H9 (cell line): ENCODE measurements around the gene KDM2A. TPM values are rescaled to one million over a fixed set of nuclear protein-coding genes. Genes with fewer than 3 reads are reported as not detected.
A peak's percentile ranks its signal among the peaks of the same experiment; 100 is the strongest.

ENCODE experiments used
- DNase-seq: peaks from one replicate; pipeline ENCODE4 v3.0.0-alpha.2; 2017
- H2AFZ ChIP-seq: one replicate; pipeline ENCODE4 v1.6.1; 2013; ENCODE audit warnings: mild to moderate bottlenecking, low read length, control low read depth, moderate library complexity
- H2AK5ac ChIP-seq: 2 replicates; pipeline ENCODE4 v1.6.1; 2013; ENCODE audit warnings: low read length, control low read depth, mixed read lengths; ENCODE audit not compliant: insufficient read length
- H2BK120ac ChIP-seq: one replicate; pipeline ENCODE4 v1.6.1; 2013; ENCODE audit warnings: low read depth, mild to moderate bottlenecking, low read length, control low read depth, inconsistent platforms; ENCODE audit not compliant: poor library complexity, severe bottlenecking
- H2BK12ac ChIP-seq: 2 replicates; pipeline ENCODE4 v1.6.1; 2013; ENCODE audit warnings: low read length, control low read depth, mixed read lengths, low read depth; ENCODE audit not compliant: insufficient read length
- H2BK15ac ChIP-seq: 2 replicates; pipeline ENCODE4 v1.6.1; 2013; ENCODE audit warnings: low read depth, low read length, control low read depth
- H2BK20ac ChIP-seq: one replicate; pipeline ENCODE4 v1.6.1; 2013; ENCODE audit warnings: low read depth, mild to moderate bottlenecking, low read length, control low read depth, inconsistent platforms; ENCODE audit not compliant: poor library complexity, severe bottlenecking
- H2BK5ac ChIP-seq: 2 replicates; pipeline ENCODE4 v1.6.1; 2013; ENCODE audit warnings: low read length, control low read depth, mixed read lengths; ENCODE audit not compliant: insufficient read length
- H3K14ac ChIP-seq: 2 replicates; pipeline ENCODE4 v1.6.1; 2013; ENCODE audit warnings: low read length, control low read depth; ENCODE audit not compliant: insufficient read depth
- H3K18ac ChIP-seq: 2 replicates; pipeline ENCODE4 v1.6.1; 2013; ENCODE audit warnings: low read depth, mild to moderate bottlenecking, mixed read lengths, low read length, control low read depth; ENCODE audit not compliant: insufficient read length
- H3K23ac ChIP-seq: 2 replicates; pipeline ENCODE4 v1.6.1; 2013; ENCODE audit warnings: low read length, control low read depth, mixed read lengths, low read depth; ENCODE audit not compliant: insufficient read length
- H3K23me2 ChIP-seq: 2 replicates; pipeline ENCODE4 v1.6.1; 2013; ENCODE audit warnings: low read depth, mild to moderate bottlenecking, mixed read lengths, low read length, control low read depth; ENCODE audit not compliant: insufficient read length, poor library complexity, severe bottlenecking
- H3K27ac ChIP-seq: 2 replicates; pipeline ENCODE4 v1.5.1; 2013; ENCODE audit warnings: low read length, control low read depth, mixed read lengths, low read depth; ENCODE audit not compliant: insufficient read length
- H3K27me3 ChIP-seq: 2 replicates; pipeline ENCODE4 v1.6.1; 2013; ENCODE audit warnings: low read length, control low read depth, inconsistent platforms; ENCODE audit not compliant: insufficient read depth
- H3K4ac ChIP-seq: 2 replicates; pipeline ENCODE4 v1.6.1; 2013; ENCODE audit warnings: low read depth, mild to moderate bottlenecking, control low read depth, inconsistent platforms, low read length, moderate library complexity
- H3K4me1 ChIP-seq: 2 replicates; pipeline ENCODE4 v1.6.1; 2013; ENCODE audit warnings: low read length, control low read depth, inconsistent platforms; ENCODE audit not compliant: insufficient read depth
- H3K4me2 ChIP-seq: 2 replicates; pipeline ENCODE4 v1.6.1; 2013; ENCODE audit warnings: low read length, control low read depth, mixed read lengths; ENCODE audit not compliant: insufficient read length, insufficient read depth
- H3K56ac ChIP-seq: 2 replicates; pipeline ENCODE4 v1.6.1; 2013; ENCODE audit warnings: low read depth, mild to moderate bottlenecking, mixed read lengths, low read length, control low read depth; ENCODE audit not compliant: insufficient read length
- H3K79me1 ChIP-seq: 2 replicates; pipeline ENCODE4 v1.6.1; 2013; ENCODE audit warnings: low read depth, mild to moderate bottlenecking, moderate library complexity, low read length, control low read depth, inconsistent platforms; ENCODE audit not compliant: insufficient read depth, poor library complexity, severe bottlenecking
- H3K79me2 ChIP-seq: 2 replicates; pipeline ENCODE4 v1.6.1; 2013; ENCODE audit warnings: low read length, control low read depth, inconsistent platforms; ENCODE audit not compliant: insufficient read depth
- H3K9ac ChIP-seq: 2 replicates; pipeline ENCODE4 v1.6.1; 2013; ENCODE audit warnings: low read length, control low read depth, mixed read lengths; ENCODE audit not compliant: insufficient read length; ENCODE audit errors: extremely low read depth
- H3K9me3 ChIP-seq: one replicate; pipeline ENCODE4 v1.6.1; 2013; ENCODE audit warnings: low read depth, low read length, inconsistent platforms; ENCODE audit not compliant: control insufficient read depth
- H3T11ph ChIP-seq: one replicate; pipeline ENCODE4 v1.6.1; 2013; ENCODE audit warnings: mild to moderate bottlenecking, low read length, control low read depth, inconsistent platforms
- H4K20me1 ChIP-seq: one replicate; pipeline ENCODE4 v1.6.1; 2013; ENCODE audit not compliant: control insufficient read depth, insufficient read length, insufficient read depth
- H4K5ac ChIP-seq: 2 replicates; pipeline ENCODE4 v1.6.1; 2013; ENCODE audit warnings: low read depth, mild to moderate bottlenecking, mixed read lengths, low read length, control low read depth; ENCODE audit not compliant: insufficient read length
- H4K8ac ChIP-seq: replicated peaks from 2 replicates; pipeline ENCODE4 v1.6.1; 2013; ENCODE audit warnings: low read length, control low read depth, mixed read lengths, low read depth; ENCODE audit not compliant: insufficient read length
- H4K91ac ChIP-seq: 2 replicates; pipeline ENCODE4 v1.6.1; 2013; ENCODE audit warnings: low read depth, mild to moderate bottlenecking, moderate library complexity, mixed read lengths, low read length, control low read depth; ENCODE audit not compliant: insufficient read length
- H3K27ac Mint-ChIP-seq, 3 experiments: 2 replicates in 2 of 3; 3 replicates in 1 of 3; pipeline ENCODE4 v1.8.0; 2020 to 2021; ENCODE audit warnings: mixed read lengths in 3 of 3, mild to moderate bottlenecking in 1 of 3, moderate library complexity in 1 of 3
- H3K27me3 Mint-ChIP-seq: 2 replicates; pipeline ENCODE4 v1.8.0; 2021; ENCODE audit warnings: low read depth, mild to moderate bottlenecking, moderate library complexity, mixed read lengths
- H3K36me3 Mint-ChIP-seq, 3 experiments: 2 replicates in 2 of 3; 3 replicates in 1 of 3; pipeline ENCODE4 v1.8.0; 2020 to 2021; ENCODE audit warnings: low read depth in 3 of 3, mixed read lengths in 3 of 3; ENCODE audit not compliant: insufficient read depth in 1 of 3
- H3K4me1 Mint-ChIP-seq, 2 experiments: 2 replicates each; pipeline ENCODE4 v1.8.0; 2020; ENCODE audit warnings: mixed read lengths in 2 of 2
- H3K4me3 Mint-ChIP-seq, 2 experiments: 2 replicates in 1 of 2; 3 replicates in 1 of 2; pipeline ENCODE4 v1.8.0; 2020 to 2021; ENCODE audit warnings: mild to moderate bottlenecking in 2 of 2, mixed read lengths in 2 of 2, moderate library complexity in 1 of 2
- H3K9me3 Mint-ChIP-seq, 2 experiments: 2 replicates in 1 of 2; 3 replicates in 1 of 2; pipeline ENCODE4 v1.8.0; 2020; ENCODE audit warnings: mild to moderate bottlenecking in 2 of 2, mixed read lengths in 2 of 2, moderate library complexity in 1 of 2
- CTCF ChIP-seq: fragments of 200-600 bp; sonication (generic); conservative IDR thresholded peaks from 3 replicates; pipeline ENCODE4 v1.8.0; 2021; ENCODE audit warnings: antibody characterized with exemption, mild to moderate bottlenecking
- WGBS: extraction: QIAGEN DNeasy Blood & Tissue Kit; methylation state at CpG from one replicate; pipeline ENCODE4 v1.1.7; 2013; ENCODE audit warnings: missing lambda C conversion rate, low lambda C conversion rate, mixed read lengths; ENCODE audit not compliant: insufficient read length; ENCODE audit errors: extremely low coverage; 5-methylcytosine and 5-hydroxymethylcytosine counted together
- total RNA-seq: library from RNA; stranded (reverse); gene quantifications from 2 replicates; pipeline ENCODE4 v1.2.1, GENCODE V29; 2021

Gene KDM2A
- total RNA-seq, 1 experiment from 2014 or later: 85.9 TPM

DNA sequence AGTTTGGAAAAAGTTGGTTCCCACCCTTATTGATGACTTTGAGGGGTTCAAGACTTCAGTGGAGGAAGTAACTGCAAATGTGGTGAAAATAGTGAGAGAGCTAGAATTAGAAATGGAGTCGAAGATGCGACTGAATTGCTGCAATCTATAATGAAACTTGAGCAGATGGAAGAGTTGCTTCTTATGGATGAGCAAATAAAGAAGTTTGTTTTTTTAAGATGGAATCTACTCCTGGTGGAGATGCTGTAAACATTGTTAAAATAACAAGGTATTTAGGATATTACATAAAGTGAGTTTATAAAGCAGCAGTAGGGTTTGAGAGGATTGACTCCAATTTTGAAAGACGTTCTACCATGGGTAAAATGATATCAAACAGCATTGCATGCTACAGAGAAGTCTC is 83.0 kb downstream of the KDM2A start:
- Histone ChIP-seq H2BK120ac (no peak overlapping the region), H3K79me2 (no peaks in the 10 kb centered on the region), H3K23me2 (no peaks in the 10 kb centered on the region), H3K56ac (no peak overlapping the region), H3K14ac (no peak overlapping the region), H3K4ac (no peak overlapping the region), H2BK5ac (no peak overlapping the region), H3T11ph (no peak overlapping the region), H3K23ac (no peak overlapping the region), H4K91ac (no peak overlapping the region), H3K18ac (no peak overlapping the region), H3K4me2 (no peak overlapping the region), H2BK15ac (no peak overlapping the region), H4K8ac (no peak overlapping the region), H3K27ac (no peak overlapping the region), H2AK5ac (no peak overlapping the region), H3K9me3 (no peaks in the 10 kb centered on the region), H4K5ac (no peak overlapping the region), H3K27me3 (no peaks in the 10 kb centered on the region), H3K9ac (no peak overlapping the region), H2BK12ac (no peak overlapping the region), H3K79me1 (no peaks in the 10 kb centered on the region), H3K4me1 (peaks cover 2% of the 10 kb centered on the region; the same call in 1 of the 2 replicates), H4K20me1 (no peaks in the 10 kb centered on the region), H2BK20ac (no peak overlapping the region), H2AFZ (no peak overlapping the region)
- no peak overlapping the region for H3K4me3 Mint-ChIP-seq
- H3K36me3 Mint-ChIP-seq: peaks cover 13 to 46% (median 41%) of the 10 kb centered on the region in 3 experiments; a peak in 6 of 7 replicates
- no peak for TF ChIP-seq CTCF
- no peak for DNase-seq
- no CpG with 5 or more reads among the region's 3 CpGs for WGBS
- H3K4me1 Mint-ChIP-seq: peaks cover 6 to 11% of the 10 kb centered on the region in 2 experiments
- H3K27me3 Mint-ChIP-seq: no peaks in the 10 kb centered on the region
- H3K9me3 Mint-ChIP-seq: no peaks in the 10 kb centered on the region
- peak overlapping the region in 1 of 3 experiments; percentile 38; a peak in 1 of 7 replicates for H3K27ac Mint-ChIP-seq
